GM19452 (cell line): ENCODE measurements around the gene DLGAP4.
"Not testable (repeated sequence)": the region's sequence is repeated elsewhere in the genome, so short reads cannot be mapped to it uniquely, and the experiment has no call there.

ENCODE experiments used
- ATAC-seq: cut with Tn5 transposase; IDR thresholded peaks from one replicate; pipeline ENCODE4 v1.9.1; 2021; ENCODE audit not compliant: unreplicated experiment

The DLGAP4 gene

GRCh38 chr20:36490191-36490590 is 184.1 kb downstream of the DLGAP4 start:
- ATAC-seq: no peak

DNA sequence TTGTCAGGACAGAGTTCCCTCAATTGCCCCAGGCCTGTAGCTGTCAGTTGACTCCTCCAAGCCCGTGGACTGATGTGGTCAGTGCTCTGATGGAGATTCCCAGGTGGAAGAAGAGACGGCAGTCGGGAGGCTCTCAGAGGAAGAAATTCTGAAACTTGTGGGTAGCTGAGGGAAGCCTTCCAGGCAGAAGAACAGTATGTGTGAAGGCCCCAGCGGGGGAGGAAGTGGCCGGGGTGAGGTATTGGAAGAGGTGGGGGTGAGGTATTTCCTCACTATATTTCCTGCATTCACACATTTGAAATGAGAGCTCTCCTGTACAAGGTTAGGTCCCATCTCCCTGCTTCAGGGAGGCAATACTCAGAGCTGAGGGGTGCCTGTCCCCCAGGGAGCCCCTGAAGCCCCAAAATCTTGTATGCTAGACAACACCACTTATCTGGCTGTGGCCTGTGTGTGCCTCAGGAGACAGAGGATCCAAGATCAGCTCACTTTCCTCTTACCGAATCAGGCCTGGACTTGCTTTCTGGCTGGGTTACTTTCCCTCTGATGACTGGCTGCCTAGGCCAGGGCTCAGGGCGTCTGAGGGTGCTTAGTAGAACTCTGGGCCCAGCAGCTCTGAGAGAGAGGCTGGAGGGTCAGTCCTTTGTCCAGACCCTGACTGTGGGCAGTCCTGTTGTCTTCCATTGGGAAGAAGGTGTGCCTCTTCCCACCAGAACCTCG is 185.9 kb downstream of the DLGAP4 start:
- ATAC-seq: peak; percentile 65

DNA sequence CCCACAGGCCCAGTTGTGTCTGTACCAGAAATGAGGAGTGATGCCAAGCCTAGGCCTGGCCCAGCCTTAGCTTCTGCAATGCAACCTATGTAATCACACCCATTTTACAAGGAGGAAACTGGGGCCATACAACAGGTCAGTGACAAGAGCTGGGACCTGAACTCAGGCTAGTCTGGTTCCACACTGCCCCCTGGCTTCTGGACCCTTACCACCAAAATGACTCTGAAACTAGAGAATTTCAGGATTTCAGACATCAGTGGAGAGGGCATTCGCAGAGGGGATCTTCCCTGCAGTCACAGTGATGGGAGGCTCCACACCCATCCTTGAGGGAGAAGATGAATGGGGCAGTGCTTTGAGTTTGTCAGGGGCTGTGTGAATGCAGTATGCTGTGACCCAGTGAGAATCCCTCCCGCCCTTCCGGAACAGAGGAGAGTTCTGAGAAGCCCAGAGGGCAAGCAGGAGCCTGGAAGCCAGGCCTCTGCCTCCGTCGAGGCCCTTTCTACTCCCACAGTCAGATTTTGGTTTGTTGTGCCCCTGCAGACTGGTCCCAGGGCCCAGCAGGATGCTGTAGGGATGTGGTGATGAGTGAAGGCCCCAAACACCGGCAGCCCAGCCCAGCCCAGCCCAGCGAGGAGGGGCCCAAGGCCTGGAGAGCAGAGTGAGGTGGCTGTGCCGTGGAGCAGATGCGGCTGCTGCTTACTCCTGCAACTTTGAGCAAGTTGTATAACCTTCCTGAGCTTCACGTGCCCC is 187.1 kb downstream of the DLGAP4 start:
- ATAC-seq: no peak

DNA sequence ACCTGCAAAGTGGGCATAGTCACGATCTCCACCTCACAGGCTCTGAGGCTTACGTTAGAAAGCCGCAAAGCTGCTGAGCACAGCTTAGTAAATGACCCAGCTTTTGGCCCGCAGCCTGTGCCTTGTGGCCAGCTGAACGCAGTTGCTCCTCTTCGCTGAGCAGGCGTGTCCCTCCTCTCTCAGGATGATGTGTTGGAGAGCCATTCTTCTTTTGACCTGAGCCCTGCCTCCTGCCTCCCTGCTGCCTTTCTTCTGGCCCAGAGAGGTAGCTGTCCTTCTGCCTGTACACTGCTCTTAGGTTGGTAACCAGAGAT is 187.6 kb downstream of the DLGAP4 start:
- no peak for ATAC-seq

GRCh38 chr20:36496707-36497669 is 190.8 kb downstream of the DLGAP4 start:
- ATAC-seq: no peak

DNA sequence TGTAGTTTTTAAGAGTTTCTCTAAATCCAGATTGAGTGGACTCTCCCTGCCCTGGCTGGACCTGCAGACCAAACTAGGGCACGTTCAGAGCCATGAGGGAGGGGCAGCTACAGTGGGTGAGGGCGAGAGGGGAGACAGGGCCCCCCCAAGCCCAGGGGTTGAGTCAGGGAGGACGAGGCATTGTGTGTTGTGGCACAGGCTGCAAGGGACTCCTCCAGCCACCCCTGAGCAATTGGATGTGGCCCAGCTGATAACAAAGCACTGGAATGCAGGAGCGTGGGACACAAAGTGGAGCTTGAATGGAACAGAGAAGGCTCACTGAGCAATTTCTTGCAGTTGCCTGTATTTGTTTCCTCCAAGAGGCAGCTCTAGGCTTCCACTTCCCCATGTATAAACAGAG is 191.7 kb downstream of the DLGAP4 start:
- ATAC-seq: no peak

GRCh38 chr20:36498386-36499179 is 192.4 kb downstream of the DLGAP4 start:
- no peak for ATAC-seq

- ATAC-seq: no peak
These were observed 193.1 kb downstream of the DLGAP4 start for GRCh38 chr20:36499211-36499610.

GRCh38 chr20:36499723-36500501 is 193.8 kb downstream of the DLGAP4 start:
- ATAC-seq: no peak

- no peak for ATAC-seq
These were observed 195.3 kb downstream of the DLGAP4 start for GRCh38 chr20:36501367-36502006.

DNA sequence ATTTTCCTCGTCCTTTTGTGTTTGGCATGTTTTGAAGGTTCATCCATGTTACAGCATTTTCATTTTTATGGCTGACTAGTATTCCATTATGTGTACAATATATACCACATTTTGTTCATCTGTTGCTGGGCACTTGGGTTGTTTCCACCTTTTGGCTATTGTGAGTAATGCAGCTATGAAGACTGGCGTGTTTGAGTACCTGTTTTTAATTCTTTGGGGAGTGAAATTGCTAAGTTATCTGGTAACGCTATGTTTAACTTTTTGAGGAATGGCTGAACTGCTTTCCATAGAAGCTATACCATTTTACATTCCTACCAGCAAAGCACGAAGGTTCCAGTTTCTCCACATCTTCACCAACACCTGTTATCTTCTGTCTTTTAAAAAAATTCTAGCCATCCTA is 198.2 kb downstream of the DLGAP4 start:
- no peak for ATAC-seq

DNA sequence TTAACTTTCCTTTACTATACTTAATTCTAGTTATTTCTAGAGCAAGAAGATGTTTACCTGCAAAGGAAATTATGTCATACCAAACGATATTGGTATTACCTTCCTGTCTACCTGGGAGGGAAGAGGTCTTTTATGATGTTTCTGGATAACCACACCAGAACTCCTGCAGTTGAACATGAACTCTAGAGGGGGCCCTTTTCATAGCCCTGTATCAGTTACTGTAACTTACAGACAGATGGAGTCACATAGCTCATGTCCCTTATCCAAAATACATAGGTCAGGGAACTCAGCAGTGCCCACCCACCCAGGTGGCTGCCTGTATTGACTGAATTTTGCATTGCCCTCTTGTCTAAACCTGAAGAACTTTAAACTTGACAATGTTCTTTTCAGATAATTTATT is 200.1 kb downstream of the DLGAP4 start:
- ATAC-seq: no peak

GRCh38 chr20:36507746-36508145 is 201.6 kb downstream of the DLGAP4 start:
- ATAC-seq: no peak

- ATAC-seq: no peak
These were observed 213.0 kb downstream of the DLGAP4 start for GRCh38 chr20:36519012-36519719.

DNA sequence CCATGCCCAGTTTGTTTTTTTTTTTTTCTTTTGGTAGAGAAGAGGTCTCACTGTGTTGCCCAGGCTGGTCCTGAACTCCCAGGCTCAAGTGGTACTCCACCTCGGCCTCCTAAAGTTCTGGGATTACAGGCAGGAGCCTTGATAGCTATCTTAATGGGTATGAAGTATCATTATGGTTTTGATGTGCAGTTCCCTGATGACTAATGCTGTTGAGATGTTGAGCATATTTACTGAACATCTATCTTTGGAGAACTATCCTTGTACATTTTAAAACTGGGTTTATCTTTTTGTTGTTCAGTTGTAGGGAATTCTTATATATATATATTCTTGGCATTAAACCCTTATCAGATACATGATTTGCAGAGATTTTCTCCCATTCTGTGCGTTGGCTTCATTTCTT is 213.8 kb downstream of the DLGAP4 start:
- no peak for ATAC-seq

- ATAC-seq: no peak
These were observed 215.4 kb downstream of the DLGAP4 start for GRCh38 chr20:36521526-36521925.

GRCh38 chr20:36522412-36522811 is 216.3 kb downstream of the DLGAP4 start:
- not testable (repeated sequence) for ATAC-seq

GRCh38 chr20:36523341-36523740 is 217.2 kb downstream of the DLGAP4 start:
- ATAC-seq: no peak
